ENCODE data around the gene TMEM86B. TPM values are rescaled to one million over a fixed set of nuclear protein-coding genes. Genes with fewer than 3 reads are reported as not detected.
A peak's percentile ranks its signal among the peaks of the same experiment; 100 is the strongest.

TMEM86B gene
- polyA plus RNA-seq, 1 of the 3 experiments (the other 2 are of a cell fraction): 3.0 TPM

DNA sequence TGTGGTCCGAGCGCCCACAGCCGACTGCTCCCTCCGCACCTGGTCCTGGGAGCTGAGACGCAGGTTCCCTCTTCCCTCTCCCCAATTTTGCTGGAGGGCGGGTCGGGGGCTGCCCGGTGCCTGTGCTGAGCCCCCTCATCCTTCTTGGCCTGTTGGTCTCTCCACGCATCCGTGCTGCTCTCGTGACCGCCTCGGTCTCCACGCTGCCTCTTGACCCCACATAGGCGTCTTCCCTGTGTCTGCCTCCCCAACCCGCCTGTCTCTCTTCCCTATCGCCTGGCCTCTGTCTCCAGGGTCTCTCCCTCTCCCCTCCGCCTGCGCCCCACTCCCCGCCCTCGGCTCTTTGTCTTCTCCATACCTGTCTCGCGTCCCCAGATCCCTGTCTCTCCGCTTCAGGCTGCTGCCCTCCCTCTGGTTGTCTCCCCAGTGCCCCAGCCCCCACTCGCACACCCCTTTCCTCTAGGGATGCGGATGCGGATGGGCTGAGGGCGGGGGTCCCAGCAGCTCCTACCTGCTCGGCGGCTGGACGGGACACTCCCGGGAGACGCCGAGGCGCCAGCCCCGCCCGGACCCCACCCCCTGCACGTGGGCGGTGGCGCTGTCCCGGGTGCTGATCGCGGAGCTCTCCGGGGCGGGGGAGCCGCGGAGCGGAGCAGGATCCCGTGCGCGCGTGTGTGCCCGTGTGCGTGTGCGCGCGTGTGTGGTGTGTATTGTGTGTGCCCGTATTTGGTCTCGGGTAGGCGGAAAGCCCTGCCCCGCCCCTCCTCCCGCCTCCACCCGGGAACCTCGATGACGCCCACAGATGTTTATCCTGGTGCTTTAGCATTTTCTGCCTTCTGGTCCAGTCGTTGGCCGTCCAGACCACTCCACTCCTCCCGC lies 48.7 kb downstream of the TMEM86B start, which contains the start of gene SYT5 (continued):
- TF ChIP-seq, protein P1, sequence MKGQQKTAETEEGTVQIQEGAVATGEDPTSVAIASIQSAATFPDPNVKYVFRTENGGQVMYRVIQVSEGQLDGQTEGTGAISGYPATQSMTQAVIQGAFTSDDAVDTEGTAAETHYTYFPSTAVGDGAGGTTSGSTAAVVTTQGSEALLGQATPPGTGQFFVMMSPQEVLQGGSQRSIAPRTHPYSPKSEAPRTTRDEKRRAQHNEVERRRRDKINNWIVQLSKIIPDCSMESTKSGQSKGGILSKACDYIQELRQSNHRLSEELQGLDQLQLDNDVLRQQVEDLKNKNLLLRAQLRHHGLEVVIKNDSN (IDR thresholded peaks at IDR 0.05; ENCODE audit: borderline replicate concordance, low read depth): peak; percentile 78
- no peak for TF ChIP-seq TAF1 (IDR thresholded peaks at IDR 0.05; ENCODE audit: borderline replicate concordance, low read depth, low read length)
- TF ChIP-seq NRF1 (IDR thresholded peaks at IDR 0.05; ENCODE audit: low read depth, low read length): no peak
- peak; percentile 90 for TF ChIP-seq MXI1 (IDR thresholded peaks at IDR 0.05; ENCODE audit: low read depth, low read length)

DNA sequence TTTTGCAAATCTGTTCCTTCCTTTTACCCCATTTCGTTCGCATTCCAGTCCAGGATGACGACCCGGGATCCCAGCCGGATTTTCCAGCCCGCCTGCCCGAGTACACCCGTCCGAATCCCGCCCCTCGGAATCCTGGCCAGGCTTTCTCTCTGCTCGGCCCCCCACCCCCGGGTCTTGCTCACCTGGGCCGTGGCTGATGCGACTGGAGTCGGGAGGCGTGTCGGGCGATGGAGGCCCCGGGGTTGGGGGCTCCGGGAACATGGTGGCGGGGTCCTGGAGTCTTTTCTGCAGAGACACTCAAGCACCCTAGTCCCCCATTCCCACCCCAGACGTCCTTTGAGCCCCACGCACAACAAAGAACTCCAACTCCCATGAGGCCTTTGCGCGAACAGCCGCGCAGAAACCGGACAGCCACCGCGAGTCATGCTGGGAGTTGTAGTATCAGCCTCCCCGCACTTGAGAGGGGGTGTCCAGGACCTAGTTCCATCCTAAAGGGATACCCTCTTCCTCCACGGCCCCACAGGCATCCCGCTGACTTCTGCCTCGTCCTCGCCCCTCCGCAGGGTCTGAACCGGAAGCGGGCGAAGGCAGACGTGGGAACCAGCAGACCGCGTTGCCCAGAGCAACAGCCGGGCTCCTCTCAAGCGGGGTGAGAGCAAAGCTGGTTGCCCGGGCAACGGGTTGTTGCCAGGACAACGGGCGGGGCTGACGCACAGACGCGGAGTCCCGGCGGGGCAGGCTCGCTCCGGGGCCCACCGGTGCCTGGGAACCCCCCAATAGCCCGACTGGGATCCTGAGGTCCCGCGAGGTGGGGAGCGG lies 49.6 kb downstream of the TMEM86B start:
- Histone ChIP-seq H3K36me3 (replicated peaks in 1 of 2; ENCODE audit: control insufficient read depth in 1 of 2, insufficient read depth in 2 of 2, low read length in 1 of 2) (no peaks in the 10 kb centered on the region), H3K27me3 (ENCODE audit: insufficient read depth) (peaks cover 29% of the 10 kb centered on the region), H3K9me2 (no peaks in the 10 kb centered on the region), H3K4me1 (ENCODE audit: control insufficient read depth in 1 of 2, insufficient read depth in 2 of 2, low read depth in 1 of 2, low read length in 1 of 2) (peaks cover 0 to 6% of the 10 kb centered on the region in 2 experiments; a peak in 1 of 4 replicates), H3K4me2 (peak overlapping the region; percentile 83), H3K4me3 (ENCODE audit: low read depth in 2 of 2, low read length in 1 of 2) (peak overlapping the region; percentile 54 to 56), H3K9ac (peak overlapping the region; percentile 53; the same call in 1 of the 2 replicates), H4K20me1 (ENCODE audit: insufficient read depth) (no peaks in the 10 kb centered on the region), H2AFZ (ENCODE audit: low read depth) (0 out of 2 replicates have a peak overlapping the region, but pooled peaks have one; percentile 57), H3K79me2 (ENCODE audit: insufficient read depth) (no peaks in the 10 kb centered on the region), H3F3A (replicated peaks; ENCODE audit: insufficient read depth) (no peaks in the 10 kb centered on the region), H3K27ac (ENCODE audit: low read depth in 2 of 2, low read length in 1 of 2) (peak overlapping the region in 1 of 2 experiments; percentile 77; a peak in 1 of 4 replicates), H3K9me3 (no peaks in the 10 kb centered on the region)
- peak; percentile 97 for DNase-seq
- 8% methylated on average over 28 of the region's 61 CpGs for WGBS (ENCODE audit: low lambda C conversion rate)
- ChIA-PET POLR2A (interaction anchor here (0.9 to 3.5 kb wide), 7 partner anchors 28 to 228 kb away, joined by 3 to 14 read pairs (median 5); partner anchors contain the start of genes BRSK1, PPP6R1, TMEM86B and UBE2S), CTCF (interaction anchor here (0.6 to 2.4 kb wide), 8 partner anchors 7 to 239 kb away, joined by 3 to 12 read pairs (median 4); partner anchors contain the start of gene DNAAF3)
- TF ChIP-seq RAD21 (IDR thresholded peaks at IDR 0.05; ENCODE audit: low read length) (peak; percentile 29), MXI1 (IDR thresholded peaks at IDR 0.05; ENCODE audit: low read depth, low read length) (peak; percentile 95), EP300 (IDR thresholded peaks at IDR 0.05; ENCODE audit: borderline replicate concordance in 1 of 2, low read depth in 1 of 2, low read length in 1 of 2) (peak in 1 of 2 experiments; percentile 29; a peak in 1 of 4 replicates), RCOR1 (IDR thresholded peaks at IDR 0.05; ENCODE audit: low read length) (no peak), SIN3A (IDR thresholded peaks at IDR 0.05; ENCODE audit: borderline replicate concordance, low read depth, low read length) (0 out of 2 replicates have a peak, but pooled peaks have one; percentile 38), RFX5 (IDR thresholded peaks at IDR 0.05; ENCODE audit: low read length) (peak; percentile 86), CHD2 (IDR thresholded peaks at IDR 0.05; ENCODE audit: low read length, partially characterized antibody) (peak; percentile 8), YY1 (IDR thresholded peaks at IDR 0.05; ENCODE audit: low read depth) (0 out of 2 replicates have a peak, but pooled peaks have one; percentile 10), EZH2phosphoT487 (IDR thresholded peaks at IDR 0.05; ENCODE audit: borderline replicate concordance, low read depth) (no peak)
- TF ChIP-seq, protein P2, sequence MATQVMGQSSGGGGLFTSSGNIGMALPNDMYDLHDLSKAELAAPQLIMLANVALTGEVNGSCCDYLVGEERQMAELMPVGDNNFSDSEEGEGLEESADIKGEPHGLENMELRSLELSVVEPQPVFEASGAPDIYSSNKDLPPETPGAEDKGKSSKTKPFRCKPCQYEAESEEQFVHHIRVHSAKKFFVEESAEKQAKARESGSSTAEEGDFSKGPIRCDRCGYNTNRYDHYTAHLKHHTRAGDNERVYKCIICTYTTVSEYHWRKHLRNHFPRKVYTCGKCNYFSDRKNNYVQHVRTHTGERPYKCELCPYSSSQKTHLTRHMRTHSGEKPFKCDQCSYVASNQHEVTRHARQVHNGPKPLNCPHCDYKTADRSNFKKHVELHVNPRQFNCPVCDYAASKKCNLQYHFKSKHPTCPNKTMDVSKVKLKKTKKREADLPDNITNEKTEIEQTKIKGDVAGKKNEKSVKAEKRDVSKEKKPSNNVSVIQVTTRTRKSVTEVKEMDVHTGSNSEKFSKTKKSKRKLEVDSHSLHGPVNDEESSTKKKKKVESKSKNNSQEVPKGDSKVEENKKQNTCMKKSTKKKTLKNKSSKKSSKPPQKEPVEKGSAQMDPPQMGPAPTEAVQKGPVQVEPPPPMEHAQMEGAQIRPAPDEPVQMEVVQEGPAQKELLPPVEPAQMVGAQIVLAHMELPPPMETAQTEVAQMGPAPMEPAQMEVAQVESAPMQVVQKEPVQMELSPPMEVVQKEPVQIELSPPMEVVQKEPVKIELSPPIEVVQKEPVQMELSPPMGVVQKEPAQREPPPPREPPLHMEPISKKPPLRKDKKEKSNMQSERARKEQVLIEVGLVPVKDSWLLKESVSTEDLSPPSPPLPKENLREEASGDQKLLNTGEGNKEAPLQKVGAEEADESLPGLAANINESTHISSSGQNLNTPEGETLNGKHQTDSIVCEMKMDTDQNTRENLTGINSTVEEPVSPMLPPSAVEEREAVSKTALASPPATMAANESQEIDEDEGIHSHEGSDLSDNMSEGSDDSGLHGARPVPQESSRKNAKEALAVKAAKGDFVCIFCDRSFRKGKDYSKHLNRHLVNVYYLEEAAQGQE (IDR thresholded peaks at IDR 0.05; ENCODE audit: low read depth, low read length): peak; percentile 44; the same call in 1 of the 2 replicates
- TF ChIP-seq, protein P3, sequence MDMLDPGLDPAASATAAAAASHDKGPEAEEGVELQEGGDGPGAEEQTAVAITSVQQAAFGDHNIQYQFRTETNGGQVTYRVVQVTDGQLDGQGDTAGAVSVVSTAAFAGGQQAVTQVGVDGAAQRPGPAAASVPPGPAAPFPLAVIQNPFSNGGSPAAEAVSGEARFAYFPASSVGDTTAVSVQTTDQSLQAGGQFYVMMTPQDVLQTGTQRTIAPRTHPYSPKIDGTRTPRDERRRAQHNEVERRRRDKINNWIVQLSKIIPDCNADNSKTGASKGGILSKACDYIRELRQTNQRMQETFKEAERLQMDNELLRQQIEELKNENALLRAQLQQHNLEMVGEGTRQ (IDR thresholded peaks at IDR 0.05; ENCODE audit: borderline replicate concordance, low read depth, low read length): no peak
